Left renal pelvis (tissue), 4 donors: ENCODE measurements around the gene SLC6A3. TPM values are rescaled to one million over a fixed set of nuclear protein-coding genes. Genes with fewer than 3 reads are reported as not detected.
"Not testable (repeated sequence)": the region's sequence is repeated elsewhere in the genome, so short reads cannot be mapped to it uniquely, and the experiment has no call there.

Source experiments
- DNase-seq, 4 donors: peaks; one replicate each; pipeline ENCODE4 v3.0.0-alpha.2; 2013; ENCODE audit warnings: low read depth in 4 of 4, low spot score in 3 of 4
- polyA plus RNA-seq, 4 donors: library from polyadenylated mRNA; unstranded; fragments of 120-200 nt; gene quantifications; one replicate each; pipeline ENCODE4 v1.2.1, GENCODE V29; 2013; ENCODE audit not compliant: insufficient read length in 4 of 4

Gene SLC6A3
- polyA plus RNA-seq, 4 donors, result 0.14 to 0.72 (median 0.56) TPM

GRCh38 chr5:1478271-1479035, 33.2 kb upstream of the SLC6A3 start:
- DNase-seq, result no peak

- no peak for DNase-seq
Measured at GRCh38 chr5:1477341-1477740, 32.1 kb upstream of the SLC6A3 start.

GRCh38 chr5:1476967-1477310, 31.7 kb upstream of the SLC6A3 start:
- DNase-seq, result no peak

GRCh38 chr5:1476181-1476966, 31.1 kb upstream of the SLC6A3 start:
- no peak for DNase-seq

- DNase-seq, result not testable (repeated sequence)
Measured at GRCh38 chr5:1475544-1475900, 30.3 kb upstream of the SLC6A3 start.

- no peak for DNase-seq
Measured at GRCh38 chr5:1474866-1475543, 29.8 kb upstream of the SLC6A3 start.

GRCh38 chr5:1474183-1474839, 29.1 kb upstream of the SLC6A3 start:
- DNase-seq, result no peak

GRCh38 chr5:1473746-1474145, 28.5 kb upstream of the SLC6A3 start:
- no peak for DNase-seq

- no peak for DNase-seq
Measured at GRCh38 chr5:1472964-1473628, 27.9 kb upstream of the SLC6A3 start.

- no peak for DNase-seq
Measured at GRCh38 chr5:1471997-1472963, 27.0 kb upstream of the SLC6A3 start.

GRCh38 chr5:1471240-1471853, 26.1 kb upstream of the SLC6A3 start:
- no peak for DNase-seq

- DNase-seq, result no peak
Measured at GRCh38 chr5:1470762-1471211, 25.5 kb upstream of the SLC6A3 start.

GRCh38 chr5:1468629-1469527, 23.6 kb upstream of the SLC6A3 start:
- no peak for DNase-seq

- DNase-seq, result no peak
Measured at GRCh38 chr5:1468247-1468612, 23.0 kb upstream of the SLC6A3 start.

- no peak for DNase-seq
Measured at GRCh38 chr5:1467341-1468246, 22.4 kb upstream of the SLC6A3 start.

- no peak for DNase-seq
Measured at GRCh38 chr5:1466631-1467265, 21.5 kb upstream of the SLC6A3 start.
